Keratinocyte (primary cell): ENCODE results near the gene CCL27. TPM values are rescaled to one million over a fixed set of nuclear protein-coding genes. Genes with fewer than 3 reads are reported as not detected.

Experiments used
- DNase-seq: peaks from one replicate; pipeline ENCODE4 v3.0.0-alpha.2; 2011; ENCODE audit warnings: low read depth, missing footprints, low spot score
- FAIRE-seq: peaks from 2 replicates; lab custom pipeline; 2011; peaks lifted over from hg19 to GRCh38; lab: Jason Lieb, UNC
- H2AFZ ChIP-seq: 2 replicates; pipeline ENCODE4 v1.6.0; 2012; ENCODE audit warnings: low read length, control low read depth, inconsistent platforms; ENCODE audit not compliant: control insufficient read depth
- H3K27ac ChIP-seq: 2 replicates; pipeline ENCODE4 v1.5.1; 2011; ENCODE audit warnings: low read length; ENCODE audit not compliant: control insufficient read depth, insufficient read depth
- H3K27me3 ChIP-seq: 3 replicates; pipeline ENCODE4 v1.6.0; 2011; ENCODE audit warnings: low read length; ENCODE audit not compliant: control insufficient read depth, insufficient read depth; ENCODE audit errors: extremely low read depth
- H3K36me3 ChIP-seq, 2 experiments: 2 replicates in 1 of 2; 3 replicates in 1 of 2; pipeline ENCODE4 v1.5.1; 2011; ENCODE audit warnings: low read length in 2 of 2, mild to moderate bottlenecking in 1 of 2; ENCODE audit not compliant: control insufficient read depth in 2 of 2, insufficient read depth in 2 of 2; ENCODE audit errors: extremely low read depth in 1 of 2
- H3K4me1 ChIP-seq: 3 replicates; pipeline ENCODE4 v1.5.1; 2011; ENCODE audit warnings: low read length; ENCODE audit not compliant: control insufficient read depth, insufficient read depth; ENCODE audit errors: extremely low read depth
- H3K4me2 ChIP-seq: 3 replicates; pipeline ENCODE4 v1.6.0; 2011; ENCODE audit warnings: low read depth, low read length; ENCODE audit not compliant: control insufficient read depth, insufficient read depth; ENCODE audit errors: extremely low read depth
- H3K4me3 ChIP-seq, 3 experiments: fragments of 200-600 bp in 1 of 3; sonication (generic) in 1 of 3; 2 replicates in 2 of 3; 3 replicates in 1 of 3; pipeline ENCODE4 v1.5.1; 2011 to 2016; ENCODE audit warnings: low read length in 3 of 3, mild to moderate bottlenecking in 3 of 3, control low read depth in 2 of 3, inconsistent platforms in 1 of 3, low read depth in 1 of 3, mixed read lengths in 1 of 3, mixed run types in 1 of 3, moderate library complexity in 1 of 3; ENCODE audit not compliant: control insufficient read depth in 2 of 3, insufficient read depth in 2 of 3; ENCODE audit errors: extremely low read depth in 1 of 3
- H3K79me2 ChIP-seq: 2 replicates; pipeline ENCODE4 v1.6.0; 2012; ENCODE audit warnings: low read length; ENCODE audit not compliant: control insufficient read depth, insufficient read depth
- H3K9ac ChIP-seq: 3 replicates; pipeline ENCODE4 v1.6.0; 2011; ENCODE audit warnings: low read length; ENCODE audit not compliant: control insufficient read depth, insufficient read depth; ENCODE audit errors: extremely low read depth
- H3K9me1 ChIP-seq: 3 replicates; pipeline ENCODE4 v1.6.0; 2011; ENCODE audit warnings: low read length; ENCODE audit not compliant: control insufficient read depth, insufficient read depth; ENCODE audit errors: extremely low read depth
- H3K9me3 ChIP-seq: 2 replicates; pipeline ENCODE4 v1.5.1; 2012; ENCODE audit warnings: low read depth, low read length; ENCODE audit not compliant: control insufficient read depth
- H4K20me1 ChIP-seq: 3 replicates; pipeline ENCODE4 v1.6.0; 2011; ENCODE audit warnings: low read length; ENCODE audit not compliant: control insufficient read depth, insufficient read depth; ENCODE audit errors: extremely low read depth
- EZH2 ChIP-seq: IDR thresholded peaks from one replicate; pipeline ENCODE4 v1.6.1; 2012; ENCODE audit warnings: inconsistent platforms, mild to moderate bottlenecking, low read length, moderate library complexity
- dilution Hi-C: fragments of 300-500 bp; cut with MboI; formaldehyde crosslinking; loops from one replicate; pipeline ENCODE4 v1.7.0; 2020; ENCODE audit warnings: low sequenced_read_pairs; ENCODE audit not compliant: extremely low pct_ligation_motif_present
- polyA plus RNA-seq, 5 experiments: library from polyadenylated mRNA; depleted of rRNA in 3 of 5; stranded (reverse) in 3 of 5; stranded (forward) in 1 of 5; unstranded in 1 of 5; fragments of >200 nt; gene quantifications; 1 replicate in 1 of 5; 2 replicates in 3 of 5; 3 replicates in 1 of 5; pipeline versions ENCODE4 v1.2.1 to v1.2.3, GENCODE V29; 2011 to 2012; ENCODE audit warnings: missing spikeins in 2 of 5, low read depth in 1 of 5, low replicate concordance in 1 of 5
- TF ChIP-seq, protein P1 (sequence below), 3 experiments: IDR thresholded peaks in 1 of 3; conservative IDR thresholded peaks in 1 of 3; optimal IDR thresholded peaks in 1 of 3; 2 replicates in 2 of 3; 3 replicates in 1 of 3; pipeline versions ENCODE3 to v1.5.1; 2011; ENCODE audit warnings: low read length in 3 of 3, mild to moderate bottlenecking in 3 of 3, moderate library complexity in 2 of 3, control low read depth in 1 of 3, inconsistent platforms in 1 of 3; ENCODE audit not compliant: insufficient read depth in 2 of 3; ENCODE audit errors: extremely low read depth in 1 of 3

The CCL27 gene
- polyA plus RNA-seq, 1 donor (not counting 4 experiments of a cell fraction or from before 2014, with no cell fraction given), result 0.46 TPM

DNA sequence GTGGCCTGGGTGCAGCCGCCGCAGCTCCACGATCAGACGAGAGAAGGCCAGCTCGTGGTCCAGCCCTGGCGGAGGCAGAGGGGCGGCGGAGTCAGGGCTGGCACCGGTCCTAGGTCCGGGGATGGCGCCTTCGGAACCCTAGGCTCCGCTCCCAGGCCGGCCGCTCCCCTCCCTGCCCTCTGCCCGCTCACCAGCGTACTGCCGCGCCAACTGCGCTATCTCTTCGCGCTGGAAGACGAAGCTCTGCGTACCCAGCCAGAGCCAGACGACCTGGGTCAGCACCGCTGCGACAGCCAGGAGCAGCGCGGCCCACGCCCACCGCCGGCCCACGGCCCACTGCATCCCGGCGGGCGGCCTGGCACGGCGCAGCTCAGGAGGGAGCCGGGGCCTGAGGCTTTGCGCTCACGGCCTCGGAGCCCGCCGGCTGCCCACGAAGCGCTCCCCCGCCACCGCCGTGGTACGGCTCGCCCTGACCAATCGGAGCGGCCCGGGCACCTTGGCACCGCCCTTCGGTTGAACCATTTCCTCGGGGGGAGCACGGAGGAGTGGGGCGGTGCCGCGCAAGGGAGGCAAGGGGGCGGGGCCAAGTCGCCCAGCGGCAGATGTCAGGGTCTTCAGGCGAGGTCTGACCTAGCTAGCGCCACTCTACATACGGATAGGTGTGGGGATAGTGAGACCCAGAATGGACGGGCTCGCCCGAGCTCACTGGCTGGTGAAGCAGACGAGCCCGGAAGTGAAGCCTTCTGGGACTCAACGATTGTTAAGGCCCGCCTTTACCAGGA, 24.9 kb downstream of the CCL27 start, which contains the start of gene SIGMAR1:
SIGMAR1 (minus strand) TSS at position 432 of the 782 bp plus-strand sequence; CDS start at position 342, 90 bp downstream.
- peak within 1 kb of the TSS; percentile 85 to 95 (median 93) for H3K4me3 ChIP-seq
- DNase-seq (no peak), FAIRE-seq (no peak)
- dilution Hi-C loops, result no loop called here
- no peak for TF ChIP-seq EZH2
- TF ChIP-seq, protein P1, sequence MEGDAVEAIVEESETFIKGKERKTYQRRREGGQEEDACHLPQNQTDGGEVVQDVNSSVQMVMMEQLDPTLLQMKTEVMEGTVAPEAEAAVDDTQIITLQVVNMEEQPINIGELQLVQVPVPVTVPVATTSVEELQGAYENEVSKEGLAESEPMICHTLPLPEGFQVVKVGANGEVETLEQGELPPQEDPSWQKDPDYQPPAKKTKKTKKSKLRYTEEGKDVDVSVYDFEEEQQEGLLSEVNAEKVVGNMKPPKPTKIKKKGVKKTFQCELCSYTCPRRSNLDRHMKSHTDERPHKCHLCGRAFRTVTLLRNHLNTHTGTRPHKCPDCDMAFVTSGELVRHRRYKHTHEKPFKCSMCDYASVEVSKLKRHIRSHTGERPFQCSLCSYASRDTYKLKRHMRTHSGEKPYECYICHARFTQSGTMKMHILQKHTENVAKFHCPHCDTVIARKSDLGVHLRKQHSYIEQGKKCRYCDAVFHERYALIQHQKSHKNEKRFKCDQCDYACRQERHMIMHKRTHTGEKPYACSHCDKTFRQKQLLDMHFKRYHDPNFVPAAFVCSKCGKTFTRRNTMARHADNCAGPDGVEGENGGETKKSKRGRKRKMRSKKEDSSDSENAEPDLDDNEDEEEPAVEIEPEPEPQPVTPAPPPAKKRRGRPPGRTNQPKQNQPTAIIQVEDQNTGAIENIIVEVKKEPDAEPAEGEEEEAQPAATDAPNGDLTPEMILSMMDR (optimal IDR thresholded peaks at IDR 0.05 in 1 of 3, IDR thresholded peaks at IDR 0.05 in 1 of 3, conservative IDR thresholded peaks at IDR 0.05 in 1 of 3; ENCODE audit: extremely low read depth in 1 of 3, insufficient read depth in 2 of 3, low read length in 3 of 3), result no peak
- no peaks in the 10 kb centered on the region for H3K9me1 ChIP-seq
- H2AFZ ChIP-seq, result peak within 1 kb of the TSS; percentile 99
- peaks cover 11 to 12% of the 10 kb centered on the region in 2 experiments for H3K36me3 ChIP-seq
- peaks cover 25% of the 10 kb centered on the region for H3K79me2 ChIP-seq
- peaks cover 2% of the 10 kb centered on the region for H4K20me1 ChIP-seq
- no peaks in the 10 kb centered on the region for H3K27me3 ChIP-seq
- peak within 1 kb of the TSS; percentile 87 for H3K9ac ChIP-seq
- peaks cover 25% of the 10 kb centered on the region for H3K4me1 ChIP-seq
- peak within 1 kb of the TSS; percentile 97 for H3K4me2 ChIP-seq
- H3K27ac ChIP-seq, result peak within 1 kb of the TSS; percentile 63
- H3K9me3 ChIP-seq, result no peaks in the 10 kb centered on the region

DNA sequence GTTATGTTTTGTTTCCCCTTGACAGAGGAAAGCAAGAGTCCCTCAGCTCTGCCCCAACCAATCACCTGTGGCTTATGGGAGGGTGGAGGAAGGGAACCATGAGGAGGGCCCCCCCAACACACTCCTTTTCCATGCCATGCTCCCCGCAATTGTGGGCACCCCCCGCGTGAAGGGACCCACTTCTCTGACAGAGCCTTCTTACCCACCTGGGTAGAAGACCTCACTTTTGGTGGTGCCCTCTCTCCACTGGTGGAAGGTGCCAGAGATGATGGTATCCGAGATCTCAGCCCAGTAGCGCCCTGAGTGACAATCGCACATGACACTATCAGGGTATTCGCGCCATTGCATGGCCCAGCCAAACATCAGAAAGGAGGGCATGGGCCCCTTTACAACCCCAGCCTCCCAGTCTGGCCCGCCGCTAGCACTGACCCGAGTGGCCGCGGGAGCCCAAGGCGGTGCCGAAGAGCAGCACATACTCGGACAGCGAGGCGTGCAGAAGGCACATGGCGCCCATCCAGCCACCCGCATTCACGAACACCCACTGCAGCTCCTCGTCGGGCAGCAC, 25.6 kb downstream of the CCL27 start:
- Histone ChIP-seq H4K20me1 (peaks cover 2% of the 10 kb centered on the region), H3K36me3 (peaks cover 11 to 12% of the 10 kb centered on the region in 2 experiments), H3K9me3 (no peaks in the 10 kb centered on the region), H3K27ac (peak overlapping the region; percentile 63), H2AFZ (peak overlapping the region; percentile 29), H3K9me1 (no peaks in the 10 kb centered on the region), H3K27me3 (no peaks in the 10 kb centered on the region), H3K79me2 (peaks cover 25% of the 10 kb centered on the region), H3K9ac (peak overlapping the region; percentile 87), H3K4me2 (peak overlapping the region; percentile 97), H3K4me3 (peak overlapping the region; percentile 85 to 95 (median 93)), H3K4me1 (peaks cover 25% of the 10 kb centered on the region)
- TF ChIP-seq, protein P1 (optimal IDR thresholded peaks at IDR 0.05 in 1 of 3, IDR thresholded peaks at IDR 0.05 in 1 of 3, conservative IDR thresholded peaks at IDR 0.05 in 1 of 3; ENCODE audit: extremely low read depth in 1 of 3, insufficient read depth in 2 of 3, low read length in 3 of 3), result no peak
- no peak for TF ChIP-seq EZH2
- dilution Hi-C loops, result no loop called here
- DNase-seq (no peak), FAIRE-seq (no peak)
